ENCODE results near the gene NXT1. TPM values are rescaled to one million over a fixed set of nuclear protein-coding genes. Genes with fewer than 3 reads are reported as not detected.

NXT1 gene
- total RNA-seq, 4 donors from 2014 or later = 29.2 to 40.2 (median 35.1) TPM

GRCh38 chr20:23370873-23371272, 20.3 kb downstream of the NXT1 start:
- no peak for DNase-seq (ENCODE audit: low spot score in 2 of 2)
- H3K4me3 ChIP-seq (ENCODE audit: low read depth, poor library complexity, severe bottlenecking) = no peak overlapping the region
- TF ChIP-seq POLR2A (IDR thresholded peaks at IDR 0.05) = no peak
- no peak for TF ChIP-seq CTCF (IDR thresholded peaks at IDR 0.05)
- 75 to 97% methylated on average over 3 of the region's 3 CpGs for WGBS, 2 donors
- intact Hi-C loops (cut with DNase I; ENCODE audit: low total_unique reads) = no loop called here

GRCh38 chr20:23371496-23371895, 20.9 kb downstream of the NXT1 start:
- TF ChIP-seq CTCF (IDR thresholded peaks at IDR 0.05) = no peak
- TF ChIP-seq POLR2A (IDR thresholded peaks at IDR 0.05) = no peak
- WGBS, 2 donors = 68 to 74% methylated on average over 4 of the region's 4 CpGs
- no peak for DNase-seq (ENCODE audit: low spot score in 2 of 2)
- no peak overlapping the region for H3K4me3 ChIP-seq (ENCODE audit: low read depth, poor library complexity, severe bottlenecking)
- intact Hi-C loops (cut with DNase I; ENCODE audit: low total_unique reads) = no loop called here

GRCh38 chr20:23374441-23374840, 23.9 kb downstream of the NXT1 start:
- WGBS, 2 donors = 84 to 85% methylated on average over 5 of the region's 5 CpGs
- TF ChIP-seq POLR2A (IDR thresholded peaks at IDR 0.05) = no peak
- TF ChIP-seq CTCF (IDR thresholded peaks at IDR 0.05) = no peak
- no peak for DNase-seq (ENCODE audit: low spot score in 2 of 2)
- intact Hi-C loops (cut with DNase I; ENCODE audit: low total_unique reads) = no loop called here
- no peak overlapping the region for H3K4me3 ChIP-seq (ENCODE audit: low read depth, poor library complexity, severe bottlenecking)

- H3K4me3 ChIP-seq (ENCODE audit: low read depth, poor library complexity, severe bottlenecking) = no peak overlapping the region
- intact Hi-C loops (cut with DNase I; ENCODE audit: low total_unique reads) = no loop called here
- no peak for DNase-seq (ENCODE audit: low spot score in 2 of 2)
- WGBS, 2 donors = 92 to 94% methylated on average over 5 of the region's 5 CpGs
- TF ChIP-seq CTCF (IDR thresholded peaks at IDR 0.05) (no peak), POLR2A (IDR thresholded peaks at IDR 0.05) (no peak)
These were observed 25.2 kb downstream of the NXT1 start for GRCh38 chr20:23375827-23376226.

GRCh38 chr20:23379772-23380171, 29.2 kb downstream of the NXT1 start:
- intact Hi-C loops (cut with DNase I; ENCODE audit: low total_unique reads) = no loop called here
- H3K4me3 ChIP-seq (ENCODE audit: low read depth, poor library complexity, severe bottlenecking) = no peak overlapping the region
- DNase-seq (ENCODE audit: low spot score in 2 of 2) = no peak
- TF ChIP-seq POLR2A (IDR thresholded peaks at IDR 0.05) (no peak), CTCF (IDR thresholded peaks at IDR 0.05) (no peak)

GRCh38 chr20:23381876-23382275, 31.3 kb downstream of the NXT1 start:
- TF ChIP-seq POLR2A (IDR thresholded peaks at IDR 0.05) (no peak), CTCF (IDR thresholded peaks at IDR 0.05) (no peak)
- DNase-seq (ENCODE audit: low spot score in 2 of 2) = no peak
- no peak overlapping the region for H3K4me3 ChIP-seq (ENCODE audit: low read depth, poor library complexity, severe bottlenecking)
- intact Hi-C loops (cut with DNase I; ENCODE audit: low total_unique reads) = no loop called here
